Measurements from ENCODE around the gene EDEM3.
"Not testable (repeated sequence)": the region's sequence is repeated elsewhere in the genome, so short reads cannot be mapped to it uniquely, and the experiment has no call there.

The EDEM3 gene

GRCh38 chr1:184771190-184771691 is 16.6 kb upstream of the EDEM3 start:
- in situ Hi-C loops (cut with MboI; ENCODE audit: low sequenced_read_pairs), result no loop called here

GRCh38 chr1:184770181-184770979 is 15.7 kb upstream of the EDEM3 start:
- in situ Hi-C loops (cut with MboI; ENCODE audit: low sequenced_read_pairs), result no loop called here

GRCh38 chr1:184769241-184769640 is 14.6 kb upstream of the EDEM3 start:
- in situ Hi-C loops (cut with MboI; ENCODE audit: low sequenced_read_pairs), result no loop called here

GRCh38 chr1:184768467-184768866 is 13.8 kb upstream of the EDEM3 start:
- in situ Hi-C loops (cut with MboI; ENCODE audit: low sequenced_read_pairs), result no loop called here

- in situ Hi-C loops (cut with MboI; ENCODE audit: low sequenced_read_pairs), result no loop called here
Measured at GRCh38 chr1:184767591-184767990, 12.9 kb upstream of the EDEM3 start.

GRCh38 chr1:184764483-184764882 is 9.8 kb upstream of the EDEM3 start:
- in situ Hi-C loops (cut with MboI; ENCODE audit: low sequenced_read_pairs), result no loop called here

GRCh38 chr1:184763520-184763919 is 8.9 kb upstream of the EDEM3 start:
- in situ Hi-C loops (cut with MboI; ENCODE audit: low sequenced_read_pairs), result not testable (repeated sequence)

- in situ Hi-C loops (cut with MboI; ENCODE audit: low sequenced_read_pairs), result no loop called here
Measured at GRCh38 chr1:184761969-184762485, 7.4 kb upstream of the EDEM3 start.

- in situ Hi-C loops (cut with MboI; ENCODE audit: low sequenced_read_pairs), result no loop called here
Measured at GRCh38 chr1:184759651-184760050, 5.0 kb upstream of the EDEM3 start.

GRCh38 chr1:184759112-184759511 is 4.5 kb upstream of the EDEM3 start:
- in situ Hi-C loops (cut with MboI; ENCODE audit: low sequenced_read_pairs), result no loop called here

- in situ Hi-C loops (cut with MboI; ENCODE audit: low sequenced_read_pairs), result no loop called here
Measured at GRCh38 chr1:184757891-184758290, 3.2 kb upstream of the EDEM3 start.

GRCh38 chr1:184757406-184757805 is 2.7 kb upstream of the EDEM3 start:
- in situ Hi-C loops (cut with MboI; ENCODE audit: low sequenced_read_pairs), result no loop called here

GRCh38 chr1:184755226-184756065 is 788 bp upstream of the EDEM3 start:
- in situ Hi-C loops (cut with MboI; ENCODE audit: low sequenced_read_pairs), result no loop called here

- in situ Hi-C loops (cut with MboI; ENCODE audit: low sequenced_read_pairs), result no loop called here
Measured at GRCh38 chr1:184753608-184754475, 816 bp downstream of the EDEM3 start.

GRCh38 chr1:184753117-184753516 is 1.5 kb downstream of the EDEM3 start:
- in situ Hi-C loops (cut with MboI; ENCODE audit: low sequenced_read_pairs), result no loop called here

- in situ Hi-C loops (cut with MboI; ENCODE audit: low sequenced_read_pairs), result no loop called here
Measured at GRCh38 chr1:184752656-184753055, 2.0 kb downstream of the EDEM3 start.

- in situ Hi-C loops (cut with MboI; ENCODE audit: low sequenced_read_pairs), result no loop called here
Measured at GRCh38 chr1:184748740-184749139, 5.9 kb downstream of the EDEM3 start.

- in situ Hi-C loops (cut with MboI; ENCODE audit: low sequenced_read_pairs), result no loop called here
Measured at GRCh38 chr1:184747089-184747955, 7.3 kb downstream of the EDEM3 start.

GRCh38 chr1:184745929-184746638 is 8.6 kb downstream of the EDEM3 start:
- in situ Hi-C loops (cut with MboI; ENCODE audit: low sequenced_read_pairs), result no loop called here
